ENCODE measurements around the gene ADGRA1. TPM values are rescaled to one million over a fixed set of nuclear protein-coding genes. Genes with fewer than 3 reads are reported as not detected.

ADGRA1 gene
- total and polyA plus RNA-seq, 2 of the 13 experiments (the other 11 are each of a cell fraction or from before 2014, with no cell fraction given) = not detected

- WGBS (ENCODE audit: low lambda C conversion rate) = 0% methylated on average over 1 of the region's 18 CpGs
- Histone ChIP-seq H3K36me3 (replicated peaks in 1 of 2; ENCODE audit: control insufficient read depth in 1 of 2, insufficient read depth in 2 of 2, low read length in 2 of 2) (no peaks in the 10 kb centered on the region), H3K9me3 (ENCODE audit: low read length) (no peaks in the 10 kb centered on the region), H4K20me1 (ENCODE audit: insufficient read depth, low read length) (no peaks in the 10 kb centered on the region), H3K79me2 (ENCODE audit: insufficient read depth, low read length) (no peaks in the 10 kb centered on the region), H3K4me2 (ENCODE audit: low read depth, low read length) (no peak overlapping the region), H3K4me1 (ENCODE audit: insufficient read depth, low read length) (no peaks in the 10 kb centered on the region), H3K4me3 (replicated peaks in 1 of 3; ENCODE audit: insufficient read depth in 1 of 3, low read depth in 2 of 3, low read length in 3 of 3) (no peak overlapping the region), H3K9ac (ENCODE audit: insufficient read depth, low read depth, low read length) (no peak overlapping the region), H3K27ac (ENCODE audit: extremely low read length, insufficient read depth, low read length) (no peak overlapping the region), H3K27me3 (ENCODE audit: control insufficient read depth in 1 of 2, insufficient read depth in 2 of 2, low read length in 2 of 2) (peaks cover 16 to 61% of the 10 kb centered on the region in 2 experiments), H2AFZ (ENCODE audit: low read length) (no peak overlapping the region)
- no TSS peak for BruUV-seq (replicated peaks)
- DNase-seq (ENCODE audit: low spot score) (no peak), FAIRE-seq (no peak), ATAC-seq (no peak; the same call in 2 of the 3 replicates)
- CTCF ChIA-PET (ENCODE audit: low intra/inter-chr PET ratio, low total read pairs) = no interaction called here
- POLR2A ChIA-PET = no interaction called here
- intact Hi-C loops (cut with micrococcal nuclease; ENCODE audit: unreplicated experiment) (no loop called here), in situ Hi-C loops (cut with HindIII; ENCODE audit: extremely low pct_ligation_motif_present, low pct_unique_long_range_greater_than_20kb) (no loop called here)
- no peak for TF ChIP-seq ZSCAN30 (CRISPR knock-in tag; IDR thresholded peaks at IDR 0.05)
- TF ChIP-seq RORA (CRISPR knock-in tag; IDR thresholded peaks at IDR 0.05) = no peak
- TF ChIP-seq ZNF530 (CRISPR knock-in tag; IDR thresholded peaks at IDR 0.05; ENCODE audit: low read depth) = no peak
- TF ChIP-seq, protein P1, sequence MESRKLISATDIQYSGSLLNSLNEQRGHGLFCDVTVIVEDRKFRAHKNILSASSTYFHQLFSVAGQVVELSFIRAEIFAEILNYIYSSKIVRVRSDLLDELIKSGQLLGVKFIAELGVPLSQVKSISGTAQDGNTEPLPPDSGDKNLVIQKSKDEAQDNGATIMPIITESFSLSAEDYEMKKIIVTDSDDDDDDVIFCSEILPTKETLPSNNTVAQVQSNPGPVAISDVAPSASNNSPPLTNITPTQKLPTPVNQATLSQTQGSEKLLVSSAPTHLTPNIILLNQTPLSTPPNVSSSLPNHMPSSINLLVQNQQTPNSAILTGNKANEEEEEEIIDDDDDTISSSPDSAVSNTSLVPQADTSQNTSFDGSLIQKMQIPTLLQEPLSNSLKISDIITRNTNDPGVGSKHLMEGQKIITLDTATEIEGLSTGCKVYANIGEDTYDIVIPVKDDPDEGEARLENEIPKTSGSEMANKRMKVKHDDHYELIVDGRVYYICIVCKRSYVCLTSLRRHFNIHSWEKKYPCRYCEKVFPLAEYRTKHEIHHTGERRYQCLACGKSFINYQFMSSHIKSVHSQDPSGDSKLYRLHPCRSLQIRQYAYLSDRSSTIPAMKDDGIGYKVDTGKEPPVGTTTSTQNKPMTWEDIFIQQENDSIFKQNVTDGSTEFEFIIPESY (CRISPR knock-in tag; IDR thresholded peaks at IDR 0.05) = no peak
- TF ChIP-seq MED1 (CRISPR knock-in tag; IDR thresholded peaks at IDR 0.05) = no peak
- no peak for TF ChIP-seq ZBTB7B (CRISPR knock-in tag; IDR thresholded peaks at IDR 0.05)
- no peak for TF ChIP-seq CC2D1A (CRISPR knock-in tag; IDR thresholded peaks at IDR 0.05)
- no peak for TF ChIP-seq HNRNPK (IDR thresholded peaks at IDR 0.05; ENCODE audit: low read depth, low read length, poor library complexity, severe bottlenecking)
- no peak for TF ChIP-seq SAFB2 (CRISPR knock-in tag; IDR thresholded peaks at IDR 0.05; ENCODE audit: borderline replicate concordance, low read depth)
- TF ChIP-seq ATRX (CRISPR knock-in tag; IDR thresholded peaks at IDR 0.05; ENCODE audit: borderline replicate concordance) = no peak
- no peak for TF ChIP-seq FOXA1 (IDR thresholded peaks at IDR 0.05)
- no peak for TF ChIP-seq FOXA1 (CRISPR knock-in tag; IDR thresholded peaks at IDR 0.05)
- TF ChIP-seq CBFB (CRISPR knock-in tag; IDR thresholded peaks at IDR 0.05) = no peak
- TF ChIP-seq BCL6 (CRISPR knock-in tag; IDR thresholded peaks at IDR 0.05) = no peak
- no peak for TF ChIP-seq TCF12 (IDR thresholded peaks at IDR 0.05)
- no peak for TF ChIP-seq TCF12 (CRISPR knock-in tag; IDR thresholded peaks at IDR 0.05)
- no peak for TF ChIP-seq ZNF549 (CRISPR knock-in tag; IDR thresholded peaks at IDR 0.05)
- no peak for TF ChIP-seq TRAFD1 (CRISPR knock-in tag; IDR thresholded peaks at IDR 0.05; ENCODE audit: borderline replicate concordance)
- TF ChIP-seq ZNF34 (CRISPR knock-in tag; IDR thresholded peaks at IDR 0.05; ENCODE audit: borderline replicate concordance) = no peak
These were observed 27.7 kb upstream of the ADGRA1 start for GRCh38 chr10:133060022-133060421.

All from HepG2 (cell line).